Panc1 (cell line): Measurements from ENCODE around the gene GSX2.

ENCODE experiments used
- POLR2AphosphoS5 ChIP-seq: IDR thresholded peaks from 2 replicates; pipeline ENCODE4 v1.6.1; 2012; ENCODE audit warnings: mild to moderate bottlenecking, low read depth, low read length, moderate library complexity
- SIN3A ChIP-seq: IDR thresholded peaks from 2 replicates; pipeline ENCODE4 v1.6.1; 2012; ENCODE audit warnings: low read depth, mild to moderate bottlenecking, low read length, moderate library complexity, borderline replicate concordance; ENCODE audit not compliant: insufficient read depth
- TCF7L2 ChIP-seq: IDR thresholded peaks from 2 replicates; pipeline ENCODE4 v1.6.1; 2011; ENCODE audit warnings: mild to moderate bottlenecking, low read depth, low read length, inconsistent platforms
- TF ChIP-seq, protein P1 (sequence below): fragments of 450-650 bp; IDR thresholded peaks from 2 replicates; pipeline ENCODE4 v1.5.1; 2017; ENCODE audit warnings: mild to moderate bottlenecking
- TF ChIP-seq, protein P2 (sequence below), 2 experiments: IDR thresholded peaks; 2 replicates each; pipeline ENCODE4 v1.6.1; 2011 to 2012; ENCODE audit warnings: low read depth in 2 of 2, control low read depth in 1 of 2, low read length in 1 of 2, mild to moderate bottlenecking in 1 of 2, moderate library complexity in 1 of 2; ENCODE audit not compliant: insufficient read depth in 1 of 2

- TF ChIP-seq, protein P1, sequence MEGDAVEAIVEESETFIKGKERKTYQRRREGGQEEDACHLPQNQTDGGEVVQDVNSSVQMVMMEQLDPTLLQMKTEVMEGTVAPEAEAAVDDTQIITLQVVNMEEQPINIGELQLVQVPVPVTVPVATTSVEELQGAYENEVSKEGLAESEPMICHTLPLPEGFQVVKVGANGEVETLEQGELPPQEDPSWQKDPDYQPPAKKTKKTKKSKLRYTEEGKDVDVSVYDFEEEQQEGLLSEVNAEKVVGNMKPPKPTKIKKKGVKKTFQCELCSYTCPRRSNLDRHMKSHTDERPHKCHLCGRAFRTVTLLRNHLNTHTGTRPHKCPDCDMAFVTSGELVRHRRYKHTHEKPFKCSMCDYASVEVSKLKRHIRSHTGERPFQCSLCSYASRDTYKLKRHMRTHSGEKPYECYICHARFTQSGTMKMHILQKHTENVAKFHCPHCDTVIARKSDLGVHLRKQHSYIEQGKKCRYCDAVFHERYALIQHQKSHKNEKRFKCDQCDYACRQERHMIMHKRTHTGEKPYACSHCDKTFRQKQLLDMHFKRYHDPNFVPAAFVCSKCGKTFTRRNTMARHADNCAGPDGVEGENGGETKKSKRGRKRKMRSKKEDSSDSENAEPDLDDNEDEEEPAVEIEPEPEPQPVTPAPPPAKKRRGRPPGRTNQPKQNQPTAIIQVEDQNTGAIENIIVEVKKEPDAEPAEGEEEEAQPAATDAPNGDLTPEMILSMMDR = no peak
- TF ChIP-seq, protein P2, sequence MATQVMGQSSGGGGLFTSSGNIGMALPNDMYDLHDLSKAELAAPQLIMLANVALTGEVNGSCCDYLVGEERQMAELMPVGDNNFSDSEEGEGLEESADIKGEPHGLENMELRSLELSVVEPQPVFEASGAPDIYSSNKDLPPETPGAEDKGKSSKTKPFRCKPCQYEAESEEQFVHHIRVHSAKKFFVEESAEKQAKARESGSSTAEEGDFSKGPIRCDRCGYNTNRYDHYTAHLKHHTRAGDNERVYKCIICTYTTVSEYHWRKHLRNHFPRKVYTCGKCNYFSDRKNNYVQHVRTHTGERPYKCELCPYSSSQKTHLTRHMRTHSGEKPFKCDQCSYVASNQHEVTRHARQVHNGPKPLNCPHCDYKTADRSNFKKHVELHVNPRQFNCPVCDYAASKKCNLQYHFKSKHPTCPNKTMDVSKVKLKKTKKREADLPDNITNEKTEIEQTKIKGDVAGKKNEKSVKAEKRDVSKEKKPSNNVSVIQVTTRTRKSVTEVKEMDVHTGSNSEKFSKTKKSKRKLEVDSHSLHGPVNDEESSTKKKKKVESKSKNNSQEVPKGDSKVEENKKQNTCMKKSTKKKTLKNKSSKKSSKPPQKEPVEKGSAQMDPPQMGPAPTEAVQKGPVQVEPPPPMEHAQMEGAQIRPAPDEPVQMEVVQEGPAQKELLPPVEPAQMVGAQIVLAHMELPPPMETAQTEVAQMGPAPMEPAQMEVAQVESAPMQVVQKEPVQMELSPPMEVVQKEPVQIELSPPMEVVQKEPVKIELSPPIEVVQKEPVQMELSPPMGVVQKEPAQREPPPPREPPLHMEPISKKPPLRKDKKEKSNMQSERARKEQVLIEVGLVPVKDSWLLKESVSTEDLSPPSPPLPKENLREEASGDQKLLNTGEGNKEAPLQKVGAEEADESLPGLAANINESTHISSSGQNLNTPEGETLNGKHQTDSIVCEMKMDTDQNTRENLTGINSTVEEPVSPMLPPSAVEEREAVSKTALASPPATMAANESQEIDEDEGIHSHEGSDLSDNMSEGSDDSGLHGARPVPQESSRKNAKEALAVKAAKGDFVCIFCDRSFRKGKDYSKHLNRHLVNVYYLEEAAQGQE (IDR thresholded peaks at IDR 0.05; ENCODE audit: insufficient read depth in 1 of 2, low read depth in 2 of 2, low read length in 1 of 2) = no peak
- TF ChIP-seq SIN3A (no peak), POLR2AphosphoS5 (no peak), TCF7L2 (no peak)
Observed at GRCh38 chr4:54061067-54061466, 38.9 kb upstream of the GSX2 start.
